Measurements from ENCODE around the gene TNFRSF18.

The TNFRSF18 gene

GRCh38 chr1:1226566-1227362 lies 20.4 kb upstream of the TNFRSF18 start:
- DNase-seq = no peak

- DNase-seq = no peak
These were observed 19.5 kb upstream of the TNFRSF18 start for GRCh38 chr1:1225913-1226312.

- DNase-seq = no peak
These were observed 18.9 kb upstream of the TNFRSF18 start for GRCh38 chr1:1225238-1225845.

- no peak for DNase-seq
These were observed 17.5 kb upstream of the TNFRSF18 start for GRCh38 chr1:1223891-1224290.

GRCh38 chr1:1223321-1223720 lies 16.9 kb upstream of the TNFRSF18 start:
- no peak for DNase-seq

GRCh38 chr1:1222575-1223225 lies 16.3 kb upstream of the TNFRSF18 start:
- DNase-seq = no peak

GRCh38 chr1:1221887-1222574 lies 15.6 kb upstream of the TNFRSF18 start:
- no peak for DNase-seq

- no peak for DNase-seq
These were observed 13.8 kb upstream of the TNFRSF18 start for GRCh38 chr1:1220197-1220596.

GRCh38 chr1:1219341-1219740 lies 12.9 kb upstream of the TNFRSF18 start:
- DNase-seq = no peak

GRCh38 chr1:1218524-1219200 lies 12.3 kb upstream of the TNFRSF18 start:
- no peak for DNase-seq

GRCh38 chr1:1217621-1218523 lies 11.5 kb upstream of the TNFRSF18 start:
- DNase-seq = no peak

GRCh38 chr1:1216770-1217620 lies 10.6 kb upstream of the TNFRSF18 start:
- DNase-seq = no peak

- DNase-seq = no peak
These were observed 9.7 kb upstream of the TNFRSF18 start for GRCh38 chr1:1215881-1216605.

- DNase-seq = no peak
These were observed 8.8 kb upstream of the TNFRSF18 start for GRCh38 chr1:1215080-1215676.

GRCh38 chr1:1213345-1214265 lies 7.2 kb upstream of the TNFRSF18 start, which contains the start of gene TNFRSF4:
TNFRSF4 (minus strand) TSS chr1:1214153; CDS start chr1:1214127, 26 bp downstream.
- DNase-seq = peak; percentile 22

- DNase-seq = peak; percentile 71
These were observed 6.5 kb upstream of the TNFRSF18 start for GRCh38 chr1:1212780-1213344.

- peak; percentile 23 for DNase-seq
These were observed 5.4 kb upstream of the TNFRSF18 start for GRCh38 chr1:1211541-1212441.
